Inferior parietal cortex (tissue), 1 donor: ENCODE data around the gene NFATC3.

Experiments used
- DNase-seq: peaks from one replicate; pipeline ENCODE4 v3.0.0-alpha.2; 2016; ENCODE audit errors: extremely low spot score

Gene NFATC3

GRCh38 chr16:68231384-68232136 is 146.4 kb downstream of the NFATC3 start:
- DNase-seq: no peak

DNA sequence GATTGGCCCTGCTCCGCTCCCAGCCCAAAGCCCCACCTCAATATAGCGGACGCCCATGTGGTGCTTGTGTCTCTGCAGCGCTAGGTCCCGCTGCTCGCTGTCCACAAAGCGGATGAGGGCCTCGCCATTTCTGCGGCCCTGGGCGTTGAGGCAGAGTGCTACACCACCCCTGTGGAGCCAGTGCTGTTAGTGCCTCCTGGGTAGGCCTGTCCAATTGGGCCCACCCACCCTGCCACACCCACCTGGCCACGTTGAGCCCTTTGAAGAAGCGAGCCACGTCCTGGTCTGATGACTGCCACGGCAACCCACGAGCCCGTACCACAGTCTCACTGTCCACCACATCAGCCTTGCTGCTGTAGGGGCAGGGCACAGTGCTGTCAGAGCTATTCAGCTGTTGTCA is 147.2 kb downstream of the NFATC3 start:
- DNase-seq: no peak

DNA sequence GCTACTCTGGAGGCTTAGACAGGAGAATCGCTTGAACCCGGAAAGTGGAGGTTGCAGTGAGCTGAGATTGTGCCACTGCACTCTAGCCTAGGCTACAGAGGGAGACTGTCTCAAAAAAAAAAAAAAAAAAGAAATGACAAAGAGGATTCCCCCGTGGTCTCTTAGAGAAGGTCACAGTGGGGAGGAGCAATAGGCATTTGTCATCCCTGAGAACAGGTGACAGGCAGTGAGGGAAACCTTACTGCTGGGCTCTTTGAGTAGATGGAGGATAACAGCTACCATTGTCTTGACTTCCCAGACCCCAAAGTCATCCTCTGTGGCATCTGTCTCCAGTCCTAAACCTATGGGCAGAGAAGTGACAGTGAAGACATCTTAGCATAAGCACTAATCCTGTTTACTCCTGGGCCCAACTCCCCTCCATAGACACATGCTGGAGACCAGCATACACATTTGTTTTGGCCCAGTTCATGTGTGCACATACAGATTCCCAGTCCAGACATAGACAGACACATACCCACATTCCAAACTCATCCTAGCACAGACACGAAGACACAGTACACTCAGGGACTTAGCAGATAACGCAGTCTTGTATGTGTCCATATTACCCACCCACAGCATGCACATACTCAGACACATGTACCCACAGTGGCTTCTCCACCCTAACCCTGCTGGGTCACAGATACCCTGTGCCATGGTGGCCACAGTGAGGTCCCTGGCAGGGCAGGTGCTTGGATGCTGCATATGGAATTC is 148.1 kb downstream of the NFATC3 start:
- no peak for DNase-seq

DNA sequence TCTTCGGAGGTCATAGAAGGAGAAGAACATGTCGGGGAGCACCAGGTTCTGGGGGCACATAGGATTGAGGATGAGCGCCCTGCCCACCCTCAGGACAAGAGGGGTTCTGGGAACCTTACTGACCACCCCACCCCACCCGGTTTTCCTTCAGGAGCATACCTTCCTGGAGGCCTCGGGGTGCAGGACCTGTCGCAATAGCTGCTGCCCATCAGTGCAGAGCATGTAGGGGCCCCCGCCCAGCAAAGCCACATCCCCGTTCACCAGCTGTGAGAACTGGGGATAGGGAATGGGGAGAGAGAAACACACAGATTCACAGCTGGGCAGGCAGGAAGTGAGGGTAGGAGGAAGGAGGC is 148.6 kb downstream of the NFATC3 start:
- no peak for DNase-seq

GRCh38 chr16:68234188-68235107 is 149.3 kb downstream of the NFATC3 start:
- no peak for DNase-seq

DNA sequence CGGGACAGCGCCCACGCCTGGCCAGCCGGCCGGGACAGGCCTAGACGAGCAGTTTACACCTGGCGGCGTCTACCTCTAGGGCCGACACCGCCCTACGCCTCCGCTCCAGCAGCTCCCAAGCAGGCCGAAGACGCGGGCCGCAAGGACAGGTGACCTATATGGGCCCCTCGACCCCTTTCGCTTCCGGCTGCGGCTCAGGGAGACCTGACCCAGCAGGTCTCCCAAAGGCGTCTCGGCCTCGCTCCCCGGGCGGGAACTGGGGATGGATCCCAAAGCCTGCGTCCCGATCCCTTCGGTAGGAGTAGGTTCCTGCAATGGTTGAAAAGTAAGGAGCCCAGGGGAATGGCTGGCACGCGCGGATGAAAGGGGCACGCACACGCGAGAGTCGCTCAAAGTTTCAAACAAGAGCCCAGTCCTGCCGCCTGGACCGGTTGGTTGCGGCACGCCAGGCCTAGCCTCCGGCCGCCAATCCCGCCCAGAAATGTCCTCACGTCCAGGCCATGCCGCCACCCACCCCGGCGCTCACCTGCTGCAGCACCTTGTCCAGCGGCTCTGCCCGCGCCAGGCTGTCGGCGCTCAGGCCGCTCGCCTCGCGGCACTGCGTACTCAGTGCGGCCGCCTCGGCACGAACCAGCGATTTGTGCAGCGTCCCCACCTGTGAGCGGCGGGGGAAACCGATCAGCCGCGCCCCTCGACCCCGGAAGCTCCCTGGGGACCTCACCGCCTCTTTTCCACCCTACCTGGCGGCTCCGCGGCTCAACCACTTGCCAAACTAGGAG is 150.1 kb downstream of the NFATC3 start:
- no peak for DNase-seq

DNA sequence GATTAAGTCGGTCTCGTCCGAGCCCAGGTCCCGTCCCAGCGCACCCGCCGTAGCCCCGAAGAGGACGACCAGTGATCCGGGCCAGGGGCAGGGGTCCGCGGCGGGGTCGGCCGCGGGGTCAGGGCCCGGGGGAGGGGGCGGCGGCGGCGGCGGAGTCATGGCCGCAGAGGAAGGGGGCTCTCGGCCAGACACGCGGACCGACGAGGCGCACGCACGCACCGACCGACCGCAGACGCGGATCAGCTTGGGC is 150.6 kb downstream of the NFATC3 start, which contains the start of gene ESRP2:
Gene ESRP2 (minus strand): TSS at position 241 of the 250 bp plus-strand sequence. CDS start 82 bp downstream, at position 159.
- no peak for DNase-seq

- no peak for DNase-seq
These were observed 151.1 kb downstream of the NFATC3 start for GRCh38 chr16:68236137-68236825.

- DNase-seq: no peak
These were observed 151.7 kb downstream of the NFATC3 start for GRCh38 chr16:68236826-68237242.

DNA sequence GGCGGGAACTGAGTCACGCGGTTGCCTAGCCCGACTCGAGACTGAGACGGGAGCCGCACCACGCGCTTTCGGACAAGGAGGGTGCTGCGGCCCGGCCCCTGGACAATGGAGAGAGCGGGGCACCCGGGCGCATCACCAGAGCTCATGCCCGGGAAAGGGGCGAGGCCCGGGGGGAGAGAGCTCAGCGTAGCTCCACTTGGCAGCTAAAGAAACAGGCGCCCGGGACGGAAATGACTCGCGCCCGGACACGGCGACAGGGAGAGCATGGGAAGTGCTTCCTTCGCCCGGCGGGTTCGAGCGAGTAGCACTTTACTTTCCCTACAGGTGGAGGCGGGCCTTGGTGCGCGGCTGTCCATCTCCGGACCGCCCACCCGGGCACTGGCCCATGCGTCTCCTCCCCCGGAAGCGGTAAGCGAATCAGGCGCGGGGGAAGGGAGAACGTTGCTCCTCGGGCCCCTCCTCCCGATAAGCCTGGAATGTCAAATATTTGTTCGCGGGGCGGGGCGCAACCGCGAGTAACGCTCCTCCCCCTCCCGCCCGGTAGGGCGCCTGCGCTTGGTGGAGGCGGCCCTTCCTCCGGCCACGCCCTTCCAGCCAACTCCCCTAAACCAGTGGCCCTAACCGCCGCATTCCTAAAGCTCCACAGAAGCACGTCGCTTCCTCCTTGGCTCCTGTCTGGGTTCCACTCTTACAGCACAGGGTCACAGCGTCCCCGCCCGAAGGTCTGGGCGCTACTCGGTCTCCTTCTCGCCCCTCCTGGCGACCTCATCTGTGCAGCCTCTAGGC is 152.3 kb downstream of the NFATC3 start:
- peak; percentile 89 for DNase-seq

- no peak for DNase-seq
These were observed 152.8 kb downstream of the NFATC3 start for GRCh38 chr16:68238029-68238345.

- DNase-seq: no peak
These were observed 156.9 kb downstream of the NFATC3 start for GRCh38 chr16:68242085-68242484.

DNA sequence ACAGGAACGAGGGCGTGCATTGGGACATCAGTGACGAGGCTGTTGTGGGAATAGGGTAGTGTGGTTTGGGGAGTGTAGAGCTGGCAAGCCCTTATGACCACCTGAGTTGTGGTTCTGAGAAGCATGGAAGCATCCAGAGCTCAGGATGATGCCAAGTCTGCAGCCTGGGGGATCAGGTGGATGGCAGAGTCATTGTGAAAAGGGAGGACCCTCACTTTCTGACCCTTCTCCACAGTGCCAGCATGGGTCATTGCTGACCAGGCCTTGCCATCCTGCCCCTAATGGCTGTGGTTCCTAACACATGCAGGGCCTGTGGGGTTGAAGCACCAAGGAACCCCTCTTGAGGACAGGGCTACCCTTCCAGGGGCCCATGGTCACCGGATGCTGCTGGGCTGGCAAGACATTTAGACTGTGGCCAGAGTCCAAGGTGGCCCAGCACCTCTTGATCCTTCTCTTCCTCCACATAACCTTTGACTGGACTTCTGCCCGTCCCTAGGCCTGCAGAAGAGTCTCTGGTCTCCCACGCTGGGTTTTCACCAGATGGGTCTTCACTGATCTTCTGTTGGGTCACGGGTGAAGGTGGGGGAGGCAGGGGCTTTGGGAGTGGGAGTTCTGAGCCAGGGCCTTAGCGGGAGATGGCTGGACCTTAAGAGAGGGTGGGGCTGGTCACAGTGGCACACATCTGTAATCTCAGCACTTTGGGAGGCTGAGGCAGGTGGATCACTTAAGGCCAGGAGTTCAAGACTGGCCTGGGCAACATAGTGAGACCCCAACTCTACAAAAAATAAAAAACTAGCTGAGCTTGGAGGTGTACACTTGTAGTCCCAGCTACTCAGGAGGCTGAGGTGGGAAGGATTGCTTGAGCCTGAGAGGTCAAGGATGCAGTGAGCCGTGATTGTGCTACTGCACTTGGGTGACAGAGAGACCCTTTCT is 158.0 kb downstream of the NFATC3 start:
- DNase-seq: no peak

GRCh38 chr16:68244481-68244902 is 159.3 kb downstream of the NFATC3 start:
- no peak for DNase-seq

- DNase-seq: peak; percentile 84
These were observed 160.0 kb downstream of the NFATC3 start, which contains the start of gene PLA2G15 for GRCh38 chr16:68244903-68245853. Gene PLA2G15, plus strand, starts transcription at chr16:68245373. Its CDS starts 54 bp downstream, at chr16:68245427.

DNA sequence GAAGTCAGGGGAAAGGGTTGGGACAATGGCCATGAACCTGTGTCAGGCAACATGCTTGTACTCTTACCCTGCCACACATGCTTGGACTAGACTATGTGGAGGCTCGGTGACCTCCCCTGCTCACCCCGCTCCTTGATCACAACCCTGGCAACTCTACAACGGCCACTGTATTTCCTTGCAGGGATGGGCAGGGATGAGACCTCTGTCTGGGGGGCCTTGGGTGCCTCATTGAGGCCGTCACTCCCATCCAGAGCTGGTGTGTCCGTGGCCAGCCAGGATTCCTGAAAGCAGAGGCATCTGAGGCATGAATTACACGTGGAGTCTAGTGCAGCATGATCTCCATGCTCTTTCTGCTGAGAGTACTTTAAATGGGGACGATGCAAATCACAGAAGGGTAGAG is 161.0 kb downstream of the NFATC3 start:
- DNase-seq: no peak

DNA sequence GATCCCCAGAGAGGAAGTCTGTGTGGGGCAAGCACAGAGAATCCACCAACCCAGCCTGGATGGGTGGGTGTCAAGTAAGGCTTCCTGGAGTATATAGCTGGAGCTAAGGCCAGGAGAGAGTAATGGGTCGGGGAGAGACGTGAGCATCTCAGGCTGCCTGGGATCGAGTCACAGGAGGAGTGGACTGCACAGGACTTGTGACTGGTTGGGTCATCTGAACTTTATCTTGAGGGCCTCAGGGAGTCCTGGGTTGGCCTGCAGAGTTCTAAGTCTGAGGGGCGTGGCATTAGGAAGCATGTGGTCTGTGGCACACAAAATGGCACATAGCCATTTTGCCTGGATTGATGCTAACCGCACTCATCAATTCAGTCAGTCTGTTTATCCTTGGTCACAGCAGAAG is 161.5 kb downstream of the NFATC3 start:
- DNase-seq: no peak

DNA sequence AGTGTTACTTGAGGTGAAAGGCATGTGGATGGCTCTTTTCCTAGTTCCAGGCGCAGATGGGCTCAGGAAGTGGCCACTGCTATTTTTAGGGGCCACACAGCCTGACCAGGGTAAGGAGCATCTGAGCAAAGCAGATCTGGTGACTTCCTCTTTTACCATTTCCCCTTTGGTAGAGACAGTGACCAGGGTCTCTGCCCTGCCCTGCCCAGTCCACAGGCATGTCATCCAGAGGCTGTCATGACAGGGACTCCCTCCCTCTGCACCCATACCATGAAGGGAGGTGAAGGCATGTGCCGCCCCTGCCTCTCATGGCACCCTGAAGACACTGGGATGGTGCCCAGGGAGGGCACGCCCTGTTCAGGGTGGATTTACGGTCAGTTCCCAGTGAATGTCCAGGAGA is 162.2 kb downstream of the NFATC3 start:
- no peak for DNase-seq
